Karpas-422 (cell line): ENCODE results near the gene KLHL15. TPM values are rescaled to one million over a fixed set of nuclear protein-coding genes. Genes with fewer than 3 reads are reported as not detected.

ENCODE experiments used
- DNase-seq: peaks from one replicate; pipeline ENCODE4 v3.0.0-alpha.2; 2015
- H2AFZ ChIP-seq: fragments of 200-600 bp; sonication (generic); 2 replicates; pipeline ENCODE4 v1.6.1; 2014; ENCODE audit warnings: antibody characterized with exemption, low read length, mixed read lengths
- H3K27ac ChIP-seq: fragments of 200-600 bp; sonication (generic); 2 replicates; pipeline ENCODE4 v1.5.1; 2014; ENCODE audit warnings: mild to moderate bottlenecking, low read length, moderate library complexity
- H3K27me3 ChIP-seq: fragments of 200-600 bp; sonication (generic); 2 replicates; pipeline ENCODE4 v1.6.1; 2014; ENCODE audit warnings: low read length, mixed read lengths
- H3K36me3 ChIP-seq: fragments of 200-600 bp; sonication (generic); 2 replicates; pipeline ENCODE4 v1.6.1; 2014; ENCODE audit warnings: low read length, mixed read lengths; ENCODE audit not compliant: insufficient read depth
- H3K4me1 ChIP-seq: fragments of 200-600 bp; sonication (generic); 2 replicates; pipeline ENCODE4 v1.6.1; 2014; ENCODE audit warnings: mild to moderate bottlenecking, low read length, mixed read lengths
- H3K4me2 ChIP-seq: fragments of 200-600 bp; sonication (generic); 2 replicates; pipeline ENCODE4 v1.6.1; 2014; ENCODE audit warnings: low read length, low read depth, mild to moderate bottlenecking; ENCODE audit not compliant: poor library complexity, severe bottlenecking
- H3K4me3 ChIP-seq: fragments of 200-600 bp; sonication (generic); 2 replicates; pipeline ENCODE4 v1.5.1; 2014; ENCODE audit warnings: mild to moderate bottlenecking, antibody characterized with exemption, low read length, mixed read lengths
- H3K79me2 ChIP-seq: fragments of 200-600 bp; sonication (generic); 2 replicates; pipeline ENCODE4 v1.6.1; 2014; ENCODE audit warnings: mild to moderate bottlenecking, low read length, mixed read lengths
- H3K9ac ChIP-seq: fragments of 200-600 bp; sonication (generic); 2 replicates; pipeline ENCODE4 v1.6.0; 2014; ENCODE audit warnings: low read length
- H3K9me2 ChIP-seq: fragments of 200-600 bp; sonication (generic), shearing (Covaris generic); replicated peaks from 2 replicates; pipeline ENCODE4 v1.6.0; 2014; ENCODE audit warnings: mild to moderate bottlenecking, low read length, moderate library complexity; ENCODE audit not compliant: insufficient read depth
- H3K9me3 ChIP-seq: fragments of 300-700, 200-600 bp; sonication (generic); 2 replicates; pipeline ENCODE4 v1.6.1; 2014; ENCODE audit warnings: low read length, mixed read lengths
- H4K20me1 ChIP-seq: fragments of 200-600 bp; sonication (generic); 2 replicates; pipeline ENCODE4 v1.6.1; 2014; ENCODE audit warnings: mild to moderate bottlenecking, antibody characterized with exemption, low read length, low read depth; ENCODE audit not compliant: insufficient read depth
- total RNA-seq: library from RNA; depleted of rRNA; stranded (reverse); fragments of >200 nt; shearing (Covaris generic); gene quantifications from 2 replicates; pipeline ENCODE4 v1.2.3, GENCODE V29; 2014; ENCODE audit warnings: low replicate concordance; rRNA removed

KLHL15 gene
- total RNA-seq, 1 experiment from 2014 or later, result 23.7 TPM

DNA sequence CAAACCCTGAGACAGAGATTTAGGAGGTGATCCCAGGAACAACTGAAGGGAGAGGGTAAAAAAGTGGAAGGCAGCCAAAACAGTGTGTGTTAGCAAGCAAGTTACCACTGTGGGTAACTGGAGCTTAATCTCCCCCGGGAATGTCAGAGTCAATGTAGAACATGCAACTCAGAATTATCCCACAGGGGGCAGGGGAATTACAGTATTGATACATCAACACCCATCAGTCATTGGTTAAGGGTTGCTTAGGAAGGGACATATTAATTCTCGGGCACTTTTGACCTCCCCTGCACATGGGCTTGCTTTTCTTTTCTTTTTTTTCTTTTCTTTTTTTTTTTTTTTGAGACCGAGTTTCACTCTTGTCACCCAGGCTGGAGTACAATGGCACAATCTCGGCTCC is 89.9 kb downstream of the KLHL15 start:
- H3K9me2 ChIP-seq, result no peaks in the 10 kb centered on the region
- no peak for DNase-seq
- no peak overlapping the region for H3K4me2 ChIP-seq
- no peaks in the 10 kb centered on the region for H3K27me3 ChIP-seq
- no peaks in the 10 kb centered on the region for H3K36me3 ChIP-seq
- H3K9me3 ChIP-seq, result no peaks in the 10 kb centered on the region
- H3K79me2 ChIP-seq, result no peaks in the 10 kb centered on the region
- H3K4me1 ChIP-seq, result no peaks in the 10 kb centered on the region
- no peak overlapping the region for H3K27ac ChIP-seq
- no peak overlapping the region for H3K4me3 ChIP-seq
- H3K9ac ChIP-seq, result no peak overlapping the region
- no peak overlapping the region for H2AFZ ChIP-seq
- H4K20me1 ChIP-seq, result no peaks in the 10 kb centered on the region

DNA sequence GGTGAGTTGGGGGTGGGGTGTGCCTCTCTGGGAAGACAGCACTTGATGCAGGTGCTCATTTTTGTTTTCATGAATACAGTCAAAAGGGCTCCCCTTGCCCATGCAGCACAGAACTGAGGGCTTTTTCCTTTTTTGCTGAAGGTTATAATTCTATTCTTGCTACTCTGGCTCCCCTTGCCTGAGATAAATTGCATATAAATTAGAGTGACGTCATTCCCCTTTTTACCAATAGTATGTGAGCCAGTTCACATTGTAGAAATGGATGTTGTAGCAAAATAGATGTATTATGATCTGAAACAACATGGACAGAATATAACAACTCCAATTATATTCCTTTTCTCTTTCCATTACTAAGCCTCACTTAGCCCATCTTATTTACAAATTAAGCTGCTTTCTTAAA is 90.8 kb downstream of the KLHL15 start:
- Histone ChIP-seq H3K9me3 (no peaks in the 10 kb centered on the region), H4K20me1 (no peaks in the 10 kb centered on the region), H3K27ac (no peak overlapping the region), H3K4me1 (no peaks in the 10 kb centered on the region), H3K36me3 (no peaks in the 10 kb centered on the region), H3K9me2 (no peaks in the 10 kb centered on the region), H3K9ac (no peak overlapping the region), H3K4me2 (no peak overlapping the region), H3K27me3 (no peaks in the 10 kb centered on the region), H2AFZ (no peak overlapping the region), H3K4me3 (no peak overlapping the region), H3K79me2 (no peaks in the 10 kb centered on the region)
- DNase-seq, result no peak

- Histone ChIP-seq H3K4me1 (no peaks in the 10 kb centered on the region), H3K4me2 (no peak overlapping the region), H3K27ac (no peak overlapping the region), H3K4me3 (no peak overlapping the region), H3K9me2 (no peaks in the 10 kb centered on the region), H2AFZ (no peak overlapping the region), H3K9ac (no peak overlapping the region), H4K20me1 (no peaks in the 10 kb centered on the region), H3K36me3 (no peaks in the 10 kb centered on the region), H3K27me3 (no peaks in the 10 kb centered on the region), H3K9me3 (no peaks in the 10 kb centered on the region), H3K79me2 (no peaks in the 10 kb centered on the region)
- no peak for DNase-seq
These were observed 91.9 kb downstream of the KLHL15 start for GRCh38 chrX:23935106-23935505.

Other genes starting within 250 kb of the KLHL15 start
- 230 and 256 TPM in 2 replicates for gene SAT1, start 244.0 kb downstream of the KLHL15 start, total RNA-seq
- gene APOO, start 119.2 kb downstream of the KLHL15 start, total RNA-seq, result 27.3 and 37.4 TPM in 2 replicates
- gene CXorf58, start 119.2 kb downstream of the KLHL15 start, total RNA-seq, result not detected in 2 replicates
- 160 and 198 TPM in 2 replicates for gene EIF2S3, start 27.8 kb upstream of the KLHL15 start, total RNA-seq
- gene ZFX, start 122.5 kb upstream of the KLHL15 start, total RNA-seq, result 26.4 and 44.2 TPM in 2 replicates